MM.1S (cell line): ENCODE results near the gene PRR15.

Source experiments
- DNase-seq: peaks from one replicate; pipeline ENCODE4 v3.0.0-alpha.2; 2015
- H2AFZ ChIP-seq: fragments of 300-600 bp; sonication (generic); 2 replicates; pipeline ENCODE4 v1.6.0; 2016; ENCODE audit warnings: antibody characterized with exemption, low read length
- H3F3A ChIP-seq: fragments of 300-600 bp; sonication (generic); 2 replicates; pipeline ENCODE4 v1.6.1; 2016; ENCODE audit warnings: mild to moderate bottlenecking, antibody characterized with exemption, low read length, moderate library complexity, mixed read lengths; ENCODE audit not compliant: insufficient read depth
- H3K27ac ChIP-seq: fragments of 300-600 bp; sonication (generic); 2 replicates; pipeline ENCODE4 v1.5.1; 2016; ENCODE audit warnings: mild to moderate bottlenecking, low read length
- H3K27me3 ChIP-seq: fragments of 300-600 bp; sonication (generic); replicated peaks from 2 replicates; pipeline ENCODE4 v1.6.0; 2016; ENCODE audit warnings: low read length; ENCODE audit not compliant: insufficient read depth
- H3K36me3 ChIP-seq: fragments of 300-600 bp; sonication (generic); replicated peaks from 2 replicates; pipeline ENCODE4 v1.6.1; 2016; ENCODE audit warnings: mild to moderate bottlenecking, low read length, mixed read lengths; ENCODE audit not compliant: insufficient read depth
- H3K4me1 ChIP-seq: fragments of 300-600 bp; sonication (generic); 2 replicates; pipeline ENCODE4 v1.6.1; 2016; ENCODE audit warnings: low read length, mixed read lengths
- H3K4me2 ChIP-seq: fragments of 300-600 bp; sonication (generic); 2 replicates; pipeline ENCODE4 v1.6.0; 2016; ENCODE audit warnings: low read depth, low read length
- H3K4me3 ChIP-seq: fragments of 300-600 bp; sonication (generic); 2 replicates; pipeline ENCODE4 v1.5.1; 2016; ENCODE audit warnings: low read length, mixed read lengths
- H3K79me2 ChIP-seq: fragments of 300-600 bp; sonication (generic); 2 replicates; pipeline ENCODE4 v1.6.1; 2016; ENCODE audit warnings: mixed run types, low read length, mixed read lengths
- H3K9ac ChIP-seq: fragments of 300-600 bp; sonication (generic); 2 replicates; pipeline ENCODE4 v1.6.1; 2016; ENCODE audit warnings: low read length, mixed read lengths
- H3K9me2 ChIP-seq: fragments of 300-600 bp; sonication (generic); replicated peaks from 2 replicates; pipeline ENCODE4 v1.6.1; 2016; ENCODE audit warnings: mild to moderate bottlenecking, low read length, mixed read lengths; ENCODE audit not compliant: insufficient read depth
- H3K9me3 ChIP-seq: fragments of 300-600 bp; sonication (generic); replicated peaks from 2 replicates; pipeline ENCODE4 v1.6.1; 2016; ENCODE audit warnings: mild to moderate bottlenecking, low read length, mixed read lengths; ENCODE audit not compliant: insufficient read depth
- H4K20me1 ChIP-seq: fragments of 300-600 bp; sonication (generic); 2 replicates; pipeline ENCODE4 v1.6.1; 2016; ENCODE audit warnings: mild to moderate bottlenecking, low read length, moderate library complexity, mixed read lengths; ENCODE audit not compliant: insufficient read depth
- CTCF ChIP-seq: fragments of 300-600 bp; sonication (generic); IDR thresholded peaks from 2 replicates; pipeline ENCODE4 v1.5.1; 2016; ENCODE audit warnings: antibody characterized with exemption, low read length, mixed read lengths
- EZH2 ChIP-seq: fragments of 300-600 bp; sonication (generic); optimal IDR thresholded peaks from 2 replicates; pipeline ENCODE3; 2017; ENCODE audit warnings: low read depth, mild to moderate bottlenecking, antibody characterized with exemption, low read length, mixed read lengths
- EZH2phosphoT487 ChIP-seq: fragments of 300-600 bp; sonication (generic); IDR thresholded peaks from 2 replicates; pipeline ENCODE4 v1.6.1; 2018; ENCODE audit warnings: antibody characterized with exemption, low read length

PRR15 gene

GRCh38 chr7:29611941-29612544, 48.4 kb downstream of the PRR15 start:
- Histone ChIP-seq H3K9me3 (no peaks in the 10 kb centered on the region), H4K20me1 (no peaks in the 10 kb centered on the region), H3K4me2 (no peak overlapping the region), H3K36me3 (no peaks in the 10 kb centered on the region), H2AFZ (no peak overlapping the region), H3F3A (no peaks in the 10 kb centered on the region), H3K9me2 (no peaks in the 10 kb centered on the region), H3K27ac (no peak overlapping the region), H3K27me3 (no peaks in the 10 kb centered on the region), H3K9ac (no peak overlapping the region), H3K79me2 (no peaks in the 10 kb centered on the region), H3K4me1 (no peaks in the 10 kb centered on the region), H3K4me3 (no peak overlapping the region)
- no peak for TF ChIP-seq EZH2phosphoT487
- TF ChIP-seq CTCF: no peak
- TF ChIP-seq EZH2: no peak
- DNase-seq: no peak

GRCh38 chr7:29612596-29612995, 49.0 kb downstream of the PRR15 start:
- H4K20me1 ChIP-seq: no peaks in the 10 kb centered on the region
- no peaks in the 10 kb centered on the region for H3K36me3 ChIP-seq
- H2AFZ ChIP-seq: no peak overlapping the region
- H3K27ac ChIP-seq: no peak overlapping the region
- H3K27me3 ChIP-seq: no peaks in the 10 kb centered on the region
- no peaks in the 10 kb centered on the region for H3K79me2 ChIP-seq
- no peaks in the 10 kb centered on the region for H3K9me3 ChIP-seq
- no peak overlapping the region for H3K4me3 ChIP-seq
- no peaks in the 10 kb centered on the region for H3K4me1 ChIP-seq
- H3K9me2 ChIP-seq: no peaks in the 10 kb centered on the region
- TF ChIP-seq EZH2 (no peak), CTCF (no peak), EZH2phosphoT487 (no peak)
- H3F3A ChIP-seq: no peaks in the 10 kb centered on the region
- H3K4me2 ChIP-seq: no peak overlapping the region
- no peak overlapping the region for H3K9ac ChIP-seq
- no peak for DNase-seq

GRCh38 chr7:29613100-29613499, 49.5 kb downstream of the PRR15 start:
- H3K27ac ChIP-seq: no peak overlapping the region

More at GRCh38 chr7:29613100-29613499, 49.5 kb downstream of the PRR15 start:
- Histone ChIP-seq H3K4me3 (no peak overlapping the region), H3K36me3 (no peaks in the 10 kb centered on the region), H3K27me3 (no peaks in the 10 kb centered on the region), H3K79me2 (no peaks in the 10 kb centered on the region), H3K4me2 (no peak overlapping the region), H3K4me1 (no peaks in the 10 kb centered on the region), H3F3A (no peaks in the 10 kb centered on the region), H3K9me2 (no peaks in the 10 kb centered on the region), H3K9ac (no peak overlapping the region), H3K9me3 (no peaks in the 10 kb centered on the region), H2AFZ (no peak overlapping the region), H4K20me1 (no peaks in the 10 kb centered on the region)
- no peak for DNase-seq
- TF ChIP-seq CTCF (no peak), EZH2 (no peak)
